Erythroblast (primary cell): ENCODE results near the gene KRTAP24-1.

Source experiments
- GATA1 ChIP-seq: IDR thresholded peaks from 2 replicates; pipeline ENCODE4 v1.6.1; 2011; ENCODE audit warnings: low read depth, mild to moderate bottlenecking, control low read depth, low read length, moderate library complexity
- POLR2A ChIP-seq: IDR thresholded peaks from 2 replicates; pipeline ENCODE4 v1.6.1; 2011; ENCODE audit warnings: mild to moderate bottlenecking, low read length

DNA sequence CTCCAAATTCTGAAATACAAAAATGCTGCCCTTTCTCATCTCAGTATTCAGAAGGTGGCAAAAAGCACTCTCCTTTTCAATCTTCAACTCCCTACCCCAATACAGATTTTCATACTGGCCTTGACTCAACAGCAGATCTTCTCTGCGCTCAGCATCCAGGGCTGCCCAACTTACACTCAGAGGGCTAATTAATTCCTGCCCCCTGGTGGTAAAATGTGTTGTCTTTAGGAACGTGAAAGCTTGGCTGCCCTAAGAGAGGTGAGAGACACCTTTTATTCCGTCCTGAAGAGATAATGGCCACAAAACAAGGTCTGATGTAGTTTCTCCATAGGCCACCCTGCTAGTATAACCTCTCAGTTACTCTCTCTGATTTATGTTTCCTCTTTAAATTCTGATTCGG, 25.0 kb downstream of the KRTAP24-1 start:
- no peak for TF ChIP-seq POLR2A
- no peak for TF ChIP-seq GATA1
